ENCODE data around the gene SIAH2.

SIAH2 gene

GRCh38 chr3:150775001-150775599 lies 12.1 kb upstream of the SIAH2 start:
- Histone ChIP-seq H3K36me3 (ENCODE audit: control insufficient read depth in 5 of 5, insufficient read depth in 5 of 5, low read length in 5 of 5) (no peaks in the 10 kb centered on the region), H3K9me3 (ENCODE audit: control insufficient read depth in 5 of 5, low read length in 5 of 5) (no peaks in the 10 kb centered on the region), H3K27me3 (ENCODE audit: control insufficient read depth in 5 of 5, insufficient read depth in 4 of 5, low read length in 5 of 5) (no peaks in the 10 kb centered on the region), H3K4me3 (ENCODE audit: low read depth in 1 of 5, low read length in 5 of 5) (no peak overlapping the region), H3K9ac (ENCODE audit: low read length in 5 of 5) (no peak overlapping the region), H3K4me1 (ENCODE audit: control insufficient read depth in 5 of 5, insufficient read depth in 5 of 5, low read length in 5 of 5) (peaks cover 0 to 13% (median 6%) of the 10 kb centered on the region in 5 donors), H3K27ac (ENCODE audit: low read depth, low read length) (no peak overlapping the region)

DNA sequence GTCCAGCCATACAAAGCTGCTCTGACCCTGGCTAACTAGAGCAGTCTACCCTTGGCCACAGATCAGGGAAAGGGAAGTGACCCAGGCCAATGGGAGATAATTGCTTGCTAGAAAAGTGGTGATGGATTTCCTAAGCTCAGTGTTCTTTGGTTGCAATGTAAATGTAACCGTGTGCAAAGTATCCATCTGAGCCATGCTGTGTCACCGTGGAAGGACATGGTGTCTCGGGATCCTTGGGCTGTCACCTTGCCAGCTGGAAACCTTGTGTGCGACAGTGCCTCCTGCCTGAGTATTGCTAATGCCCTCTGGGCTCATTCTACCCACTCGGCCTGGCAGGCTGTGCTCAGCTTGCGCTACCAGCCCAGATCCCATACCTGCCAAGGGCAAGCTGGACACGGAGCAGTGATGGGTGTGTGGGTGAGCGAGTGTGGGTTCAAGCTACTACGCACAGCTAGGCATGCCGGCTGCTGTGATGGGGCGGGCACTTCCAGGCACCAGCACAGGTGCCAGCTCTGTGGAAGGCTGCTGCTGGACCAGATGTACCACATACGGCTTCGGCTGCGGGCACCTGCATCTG lies 10.7 kb upstream of the SIAH2 start:
- Histone ChIP-seq H3K9me3 (ENCODE audit: control insufficient read depth in 5 of 5, low read length in 5 of 5) (no peaks in the 10 kb centered on the region), H3K4me1 (ENCODE audit: control insufficient read depth in 5 of 5, insufficient read depth in 5 of 5, low read length in 5 of 5) (peaks cover 0 to 13% (median 6%) of the 10 kb centered on the region in 5 donors), H3K27me3 (ENCODE audit: control insufficient read depth in 5 of 5, insufficient read depth in 4 of 5, low read length in 5 of 5) (no peaks in the 10 kb centered on the region), H3K9ac (ENCODE audit: low read length in 5 of 5) (no peak overlapping the region), H3K27ac (ENCODE audit: low read depth, low read length) (no peak overlapping the region), H3K36me3 (ENCODE audit: control insufficient read depth in 5 of 5, insufficient read depth in 5 of 5, low read length in 5 of 5) (no peaks in the 10 kb centered on the region), H3K4me3 (ENCODE audit: low read depth in 1 of 5, low read length in 5 of 5) (no peak overlapping the region)

DNA sequence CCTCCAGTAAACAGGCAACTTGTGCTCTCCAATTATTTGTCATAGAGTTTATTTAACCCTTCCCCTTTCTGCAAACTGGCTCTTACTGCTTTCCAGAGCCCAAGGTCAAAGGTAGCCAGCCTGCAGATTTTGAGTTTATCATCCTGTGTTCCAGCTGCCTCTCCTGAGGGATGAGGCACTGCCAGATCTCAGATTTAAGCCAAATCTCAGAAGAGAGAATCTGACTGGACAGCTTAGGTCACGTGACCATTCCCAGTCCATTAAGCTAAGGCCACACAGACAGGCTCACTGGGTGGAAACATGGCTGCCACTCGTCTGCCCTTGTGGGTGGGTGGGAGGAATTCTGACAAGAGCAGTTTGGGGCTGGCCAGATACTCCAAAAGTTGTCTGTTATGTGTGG lies 8.6 kb upstream of the SIAH2 start:
- no peaks in the 10 kb centered on the region for H3K27me3 ChIP-seq (ENCODE audit: control insufficient read depth in 5 of 5, insufficient read depth in 4 of 5, low read length in 5 of 5)
- no peaks in the 10 kb centered on the region for H3K36me3 ChIP-seq (ENCODE audit: control insufficient read depth in 5 of 5, insufficient read depth in 5 of 5, low read length in 5 of 5)
- no peak overlapping the region for H3K27ac ChIP-seq (ENCODE audit: low read depth, low read length)
- peak overlapping the region in 4 of 5 donors; percentile 14 to 45 (median 30) for H3K4me3 ChIP-seq (ENCODE audit: low read depth in 1 of 5, low read length in 5 of 5)
- no peaks in the 10 kb centered on the region for H3K9me3 ChIP-seq (ENCODE audit: control insufficient read depth in 5 of 5, low read length in 5 of 5)
- peaks cover 0 to 13% (median 6%) of the 10 kb centered on the region in 5 donors for H3K4me1 ChIP-seq (ENCODE audit: control insufficient read depth in 5 of 5, insufficient read depth in 5 of 5, low read length in 5 of 5)
- no peak overlapping the region for H3K9ac ChIP-seq (ENCODE audit: low read length in 5 of 5)

GRCh38 chr3:150770681-150771080 lies 7.7 kb upstream of the SIAH2 start:
- no peak overlapping the region for H3K4me3 ChIP-seq (ENCODE audit: low read depth in 1 of 5, low read length in 5 of 5)
- H3K27ac ChIP-seq (ENCODE audit: low read depth, low read length): no peak overlapping the region
- H3K36me3 ChIP-seq (ENCODE audit: control insufficient read depth in 5 of 5, insufficient read depth in 5 of 5, low read length in 5 of 5): no peaks in the 10 kb centered on the region
- H3K9ac ChIP-seq (ENCODE audit: low read length in 5 of 5): no peak overlapping the region
- peaks cover 0 to 14% (median 6%) of the 10 kb centered on the region in 5 donors for H3K4me1 ChIP-seq (ENCODE audit: control insufficient read depth in 5 of 5, insufficient read depth in 5 of 5, low read length in 5 of 5)
- no peaks in the 10 kb centered on the region for H3K9me3 ChIP-seq (ENCODE audit: control insufficient read depth in 5 of 5, low read length in 5 of 5)
- H3K27me3 ChIP-seq (ENCODE audit: control insufficient read depth in 5 of 5, insufficient read depth in 4 of 5, low read length in 5 of 5): no peaks in the 10 kb centered on the region

- Histone ChIP-seq H3K9ac (ENCODE audit: low read length in 5 of 5) (no peak overlapping the region), H3K9me3 (ENCODE audit: control insufficient read depth in 5 of 5, low read length in 5 of 5) (no peaks in the 10 kb centered on the region), H3K27ac (ENCODE audit: low read depth, low read length) (no peak overlapping the region), H3K27me3 (ENCODE audit: control insufficient read depth in 5 of 5, insufficient read depth in 4 of 5, low read length in 5 of 5) (no peaks in the 10 kb centered on the region), H3K4me1 (ENCODE audit: control insufficient read depth in 5 of 5, insufficient read depth in 5 of 5, low read length in 5 of 5) (peaks cover 0 to 26% (median 23%) of the 10 kb centered on the region in 5 donors), H3K36me3 (ENCODE audit: control insufficient read depth in 5 of 5, insufficient read depth in 5 of 5, low read length in 5 of 5) (no peaks in the 10 kb centered on the region), H3K4me3 (ENCODE audit: low read depth in 1 of 5, low read length in 5 of 5) (no peak overlapping the region)
These were observed 3.8 kb upstream of the SIAH2 start for GRCh38 chr3:150766742-150767141.

- Histone ChIP-seq H3K4me1 (ENCODE audit: control insufficient read depth in 5 of 5, insufficient read depth in 5 of 5, low read length in 5 of 5) (peaks cover 1 to 25% (median 24%) of the 10 kb centered on the region in 5 donors), H3K4me3 (ENCODE audit: low read depth in 1 of 5, low read length in 5 of 5) (no peak overlapping the region), H3K9me3 (ENCODE audit: control insufficient read depth in 5 of 5, low read length in 5 of 5) (no peaks in the 10 kb centered on the region), H3K27me3 (ENCODE audit: control insufficient read depth in 5 of 5, insufficient read depth in 4 of 5, low read length in 5 of 5) (no peaks in the 10 kb centered on the region), H3K36me3 (ENCODE audit: control insufficient read depth in 5 of 5, insufficient read depth in 5 of 5, low read length in 5 of 5) (no peaks in the 10 kb centered on the region), H3K27ac (ENCODE audit: low read depth, low read length) (no peak overlapping the region), H3K9ac (ENCODE audit: low read length in 5 of 5) (no peak overlapping the region)
These were observed 3.2 kb upstream of the SIAH2 start for GRCh38 chr3:150765949-150766720.

DNA sequence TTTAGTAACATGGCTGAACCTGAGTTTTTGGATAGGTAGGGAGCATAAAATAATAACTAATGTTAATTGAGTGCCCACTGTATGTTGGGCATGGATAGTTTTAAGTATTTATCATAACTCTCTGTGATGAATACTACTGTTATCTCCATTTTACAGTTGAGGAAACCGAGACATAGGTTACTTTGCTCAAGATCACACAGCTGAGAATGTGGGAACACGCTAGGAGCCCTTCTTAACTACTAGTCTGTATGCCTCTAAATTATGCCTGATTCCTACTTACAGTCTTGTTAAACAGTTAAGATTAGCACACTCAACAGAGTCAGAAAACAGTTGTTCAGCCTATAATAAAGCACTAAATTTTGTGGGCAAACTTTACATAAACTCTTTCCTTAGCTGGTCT lies 2.0 kb upstream of the SIAH2 start:
- H3K36me3 ChIP-seq (ENCODE audit: control insufficient read depth in 5 of 5, insufficient read depth in 5 of 5, low read length in 5 of 5): no peaks in the 10 kb centered on the region
- no peaks in the 10 kb centered on the region for H3K9me3 ChIP-seq (ENCODE audit: control insufficient read depth in 5 of 5, low read length in 5 of 5)
- no peak overlapping the region for H3K9ac ChIP-seq (ENCODE audit: low read length in 5 of 5)
- no peak overlapping the region for H3K4me3 ChIP-seq (ENCODE audit: low read depth in 1 of 5, low read length in 5 of 5)
- no peaks in the 10 kb centered on the region for H3K27me3 ChIP-seq (ENCODE audit: control insufficient read depth in 5 of 5, insufficient read depth in 4 of 5, low read length in 5 of 5)
- H3K27ac ChIP-seq (ENCODE audit: low read depth, low read length): peak overlapping the region; percentile 100
- H3K4me1 ChIP-seq (ENCODE audit: control insufficient read depth in 5 of 5, insufficient read depth in 5 of 5, low read length in 5 of 5): peaks cover 2 to 35% (median 32%) of the 10 kb centered on the region in 5 donors

- no peaks in the 10 kb centered on the region for H3K9me3 ChIP-seq (ENCODE audit: control insufficient read depth in 5 of 5, low read length in 5 of 5)
- no peaks in the 10 kb centered on the region for H3K27me3 ChIP-seq (ENCODE audit: control insufficient read depth in 5 of 5, insufficient read depth in 4 of 5, low read length in 5 of 5)
- no peaks in the 10 kb centered on the region for H3K36me3 ChIP-seq (ENCODE audit: control insufficient read depth in 5 of 5, insufficient read depth in 5 of 5, low read length in 5 of 5)
- H3K27ac ChIP-seq (ENCODE audit: low read depth, low read length): peak overlapping the region; percentile 100
- H3K4me3 ChIP-seq (ENCODE audit: low read depth in 1 of 5, low read length in 5 of 5): no peak overlapping the region
- peak overlapping the region in 1 of 5 donors; percentile 94 for H3K9ac ChIP-seq (ENCODE audit: low read length in 5 of 5)
- H3K4me1 ChIP-seq (ENCODE audit: control insufficient read depth in 5 of 5, insufficient read depth in 5 of 5, low read length in 5 of 5): peaks cover 2 to 39% (median 36%) of the 10 kb centered on the region in 5 donors
These were observed 1.6 kb upstream of the SIAH2 start for GRCh38 chr3:150764566-150764965.

GRCh38 chr3:150763841-150764483 lies 993 bp upstream of the SIAH2 start:
- H3K27ac ChIP-seq (ENCODE audit: low read depth, low read length): peak overlapping the region; percentile 100
- peak overlapping the region; percentile 80 to 97 (median 93) for H3K4me3 ChIP-seq (ENCODE audit: low read depth in 1 of 5, low read length in 5 of 5)

More at GRCh38 chr3:150763841-150764483, 993 bp upstream of the SIAH2 start:
- Histone ChIP-seq H3K4me1 (ENCODE audit: control insufficient read depth in 5 of 5, insufficient read depth in 5 of 5, low read length in 5 of 5) (peaks cover 2 to 42% (median 39%) of the 10 kb centered on the region in 5 donors), H3K36me3 (ENCODE audit: control insufficient read depth in 5 of 5, insufficient read depth in 5 of 5, low read length in 5 of 5) (peaks cover 0 to 2% (median 0%) of the 10 kb centered on the region in 5 donors), H3K9me3 (ENCODE audit: control insufficient read depth in 5 of 5, low read length in 5 of 5) (no peaks in the 10 kb centered on the region), H3K27me3 (ENCODE audit: control insufficient read depth in 5 of 5, insufficient read depth in 4 of 5, low read length in 5 of 5) (no peaks in the 10 kb centered on the region), H3K9ac (ENCODE audit: low read length in 5 of 5) (peak overlapping the region; percentile 94 to 99 (median 96))
